ENCODE measurements around the gene GYPB.
"Not testable (repeated sequence)": the region's sequence is repeated elsewhere in the genome, so short reads cannot be mapped to it uniquely, and the experiment has no call there.

DNA sequence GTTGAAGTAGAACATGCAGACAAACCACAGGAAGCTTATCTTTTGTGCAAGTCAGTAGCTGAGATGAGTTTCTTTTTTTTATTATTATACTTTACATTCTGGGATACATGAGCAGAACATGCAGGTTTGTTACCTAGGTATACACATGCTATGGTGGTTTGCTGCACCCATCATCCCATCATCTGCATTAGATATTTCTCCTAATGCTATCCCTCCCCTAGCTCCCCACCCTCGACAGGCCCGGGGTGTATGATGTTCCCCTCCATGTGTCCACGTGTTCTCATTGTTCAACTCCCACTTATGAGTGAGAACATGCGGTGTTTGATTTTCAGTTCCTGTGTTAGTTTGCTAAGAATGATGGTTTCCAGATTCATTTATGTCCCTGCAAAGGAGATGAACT lies 11.5 kb upstream of the GYPB start:
- TF ChIP-seq CTCF (IDR thresholded peaks at IDR 0.05; ENCODE audit: extremely low read depth in 1 of 2, insufficient read depth in 1 of 2, low read depth in 1 of 2, low read length in 2 of 2); POLR2A (IDR thresholded peaks at IDR 0.05; ENCODE audit: low read depth, low read length); JUN (IDR thresholded peaks at IDR 0.05; ENCODE audit: borderline replicate concordance, insufficient read depth, insufficient read length, low read depth); POLR2AphosphoS5 (IDR thresholded peaks at IDR 0.05; ENCODE audit: insufficient read depth, low read depth, low read length); GATA2 (IDR thresholded peaks at IDR 0.05; ENCODE audit: insufficient read depth, insufficient read length, low read depth, low read length); EZH2 (IDR thresholded peaks at IDR 0.05; ENCODE audit: borderline replicate concordance, low read depth, low read length, severe bottlenecking): not testable (repeated sequence)
